Sigmoid colon (tissue), 7 donors: ENCODE results near the gene KIF15. TPM values are rescaled to one million over a fixed set of nuclear protein-coding genes. Genes with fewer than 3 reads are reported as not detected.

Source experiments
- DNase-seq: peaks from one replicate; pipeline ENCODE4 v3.0.0-alpha.2; 2019
- H3K27ac ChIP-seq, 4 donors: fragments of 200-600 bp; sonication (generic); one replicate each; pipeline ENCODE4 v1.5.1; 2016 to 2019; ENCODE audit warnings: mild to moderate bottlenecking in 1 of 4
- H3K27me3 ChIP-seq, 3 donors: fragments of 200-600 bp; sonication (generic); one replicate each; pipeline ENCODE4 v1.5.1; 2019; ENCODE audit warnings: mild to moderate bottlenecking in 1 of 3
- H3K36me3 ChIP-seq, 4 donors: fragments of 200-600 bp; sonication (generic); one replicate each; pipeline ENCODE4 v1.5.1; 2016 to 2019
- H3K4me1 ChIP-seq, 4 donors: fragments of 200-600 bp; sonication (generic); one replicate each; pipeline ENCODE4 v1.5.1; 2017 to 2019
- H3K4me3 ChIP-seq, 4 donors: fragments of 200-600 bp; sonication (generic); one replicate each; pipeline ENCODE4 v1.5.1; 2017 to 2019; ENCODE audit warnings: mild to moderate bottlenecking in 2 of 4, moderate library complexity in 1 of 4
- H3K9me3 ChIP-seq, 4 donors: fragments of 200-600 bp in 3 of 4; sonication (generic) in 3 of 4; one replicate each; pipeline versions ENCODE4 v1.5.1 to v1.6.1; 2013 to 2019
- CTCF ChIP-seq, 4 experiments: fragments of 450-650 bp in 3 of 4; fragments of 200-600 bp in 1 of 4; IDR thresholded peaks; one replicate each; pipeline ENCODE4 v1.5.1; 2016 to 2019; ENCODE audit warnings: antibody characterized with exemption in 4 of 4, mild to moderate bottlenecking in 3 of 4, moderate library complexity in 2 of 4
- EP300 ChIP-seq, 4 donors: sonication (generic); formaldehyde crosslinking; IDR thresholded peaks; one replicate each; pipeline ENCODE4 v1.6.1; 2017; ENCODE audit warnings: antibody characterized with exemption in 4 of 4
- POLR2A ChIP-seq, 2 donors: fragments of 450-650 bp; IDR thresholded peaks; one replicate each; pipeline ENCODE4 v1.6.1; 2016; ENCODE audit warnings: antibody characterized with exemption in 2 of 2, mild to moderate bottlenecking in 2 of 2, moderate library complexity in 2 of 2
- POLR2AphosphoS5 ChIP-seq, 4 donors: sonication (generic); formaldehyde crosslinking; IDR thresholded peaks; one replicate each; pipeline ENCODE4 v1.6.1; 2017; ENCODE audit warnings: antibody characterized with exemption in 4 of 4
- WGBS, 2 donors: extraction: QIAGEN DNeasy Blood & Tissue Kit; methylation state at CpG; one replicate each; pipeline ENCODE4 v1.1.7; 2013; 5-methylcytosine and 5-hydroxymethylcytosine counted together
- intact Hi-C: fragments of 100-400 bp; cut with DNase I; formaldehyde crosslinking; loops from one replicate; pipeline ENCODE4 v1.15.1; 2023
- polyA plus RNA-seq, 3 donors: library from polyadenylated mRNA; stranded (reverse); fragments of 200-250 nt; gene quantifications; one replicate each; pipeline ENCODE4 v1.2.3, GENCODE V29; 2013
- total RNA-seq, 4 donors: library from RNA; depleted of rRNA; stranded (reverse); fragments of >200 nt; gene quantifications; one replicate each; pipeline ENCODE4 v1.1.0, GENCODE V29; 2016
- donor health status: healthy with polysubstance abuse.
- donor health status: Bipolar disorder and iron deficiency.
- donor health status: healthy.

The KIF15 gene
- total and polyA plus RNA-seq, 7 donors = 0.60 to 8.8 (median 1.1) TPM

- H3K9me3 ChIP-seq = no peaks in the 10 kb centered on the region
- no peak for TF ChIP-seq CTCF (IDR thresholded peaks at IDR 0.05)
- TF ChIP-seq EP300 (IDR thresholded peaks at IDR 0.05) = no peak
- TF ChIP-seq POLR2A (IDR thresholded peaks at IDR 0.05) = no peak
- TF ChIP-seq POLR2AphosphoS5 (IDR thresholded peaks at IDR 0.05) = no peak
- H3K27ac ChIP-seq = no peak overlapping the region
- DNase-seq = no peak
- no peaks in the 10 kb centered on the region for H3K4me1 ChIP-seq
- no peak overlapping the region for H3K4me3 ChIP-seq
- WGBS, 2 donors = 87 to 91% methylated on average over 3 of the region's 3 CpGs
- H3K27me3 ChIP-seq = no peaks in the 10 kb centered on the region
- no peaks in the 10 kb centered on the region for H3K36me3 ChIP-seq
- intact Hi-C loops = no loop called here
Observed at GRCh38 chr3:44877333-44877732, 115.7 kb downstream of the KIF15 start.

- intact Hi-C loops = no loop called here
- Histone ChIP-seq H3K27ac (no peak overlapping the region), H3K27me3 (no peaks in the 10 kb centered on the region), H3K4me1 (peaks cover 0 to 11% (median 0%) of the 10 kb centered on the region in 4 donors), H3K9me3 (no peaks in the 10 kb centered on the region), H3K4me3 (no peak overlapping the region), H3K36me3 (no peaks in the 10 kb centered on the region)
- WGBS, 2 donors = 60 to 78% methylated on average over 2 of the region's 2 CpGs
- DNase-seq = no peak
- no peak for TF ChIP-seq POLR2AphosphoS5 (IDR thresholded peaks at IDR 0.05)
- TF ChIP-seq POLR2A (IDR thresholded peaks at IDR 0.05) = no peak
- no peak for TF ChIP-seq EP300 (IDR thresholded peaks at IDR 0.05)
- TF ChIP-seq CTCF (IDR thresholded peaks at IDR 0.05) = no peak
Observed at GRCh38 chr3:44880284-44880683, 118.7 kb downstream of the KIF15 start.

- Histone ChIP-seq H3K4me1 (peaks cover 0 to 17% (median 0%) of the 10 kb centered on the region in 4 donors), H3K36me3 (no peaks in the 10 kb centered on the region), H3K9me3 (no peaks in the 10 kb centered on the region), H3K4me3 (no peak overlapping the region), H3K27me3 (no peaks in the 10 kb centered on the region), H3K27ac (no peak overlapping the region)
- intact Hi-C loops = no loop called here
- DNase-seq = no peak
- WGBS, 2 donors = 85 to 92% methylated on average over 5 of the region's 5 CpGs
- TF ChIP-seq CTCF (IDR thresholded peaks at IDR 0.05) = no peak
- no peak for TF ChIP-seq POLR2AphosphoS5 (IDR thresholded peaks at IDR 0.05)
- no peak for TF ChIP-seq POLR2A (IDR thresholded peaks at IDR 0.05)
- no peak for TF ChIP-seq EP300 (IDR thresholded peaks at IDR 0.05)
Observed at GRCh38 chr3:44883213-44883955, 121.8 kb downstream of the KIF15 start.

GRCh38 chr3:44883999-44884431 is 122.4 kb downstream of the KIF15 start:
- H3K27ac ChIP-seq = no peak overlapping the region
- H3K27me3 ChIP-seq = no peaks in the 10 kb centered on the region
- intact Hi-C loops = no loop called here
- H3K4me1 ChIP-seq = peaks cover 0 to 17% (median 0%) of the 10 kb centered on the region in 4 donors
- TF ChIP-seq POLR2A (IDR thresholded peaks at IDR 0.05) (no peak), EP300 (IDR thresholded peaks at IDR 0.05) (no peak), CTCF (IDR thresholded peaks at IDR 0.05) (no peak), POLR2AphosphoS5 (IDR thresholded peaks at IDR 0.05) (no peak)
- H3K4me3 ChIP-seq = no peak overlapping the region
- no peaks in the 10 kb centered on the region for H3K9me3 ChIP-seq
- 10 to 53% methylated on average over 4 of the region's 4 CpGs for WGBS, 2 donors
- DNase-seq = no peak
- no peaks in the 10 kb centered on the region for H3K36me3 ChIP-seq
